HG02870 (cell line): ENCODE data around the gene ALDOC.
"Not testable (repeated sequence)": the region's sequence is repeated elsewhere in the genome, so short reads cannot be mapped to it uniquely, and the experiment has no call there.

ENCODE experiments used
- ATAC-seq: cut with Tn5 transposase; IDR thresholded peaks from one replicate; pipeline ENCODE4 v1.9.1; 2021; ENCODE audit warnings: mild to moderate bottlenecking, moderate library complexity; ENCODE audit not compliant: unreplicated experiment

ALDOC gene

DNA sequence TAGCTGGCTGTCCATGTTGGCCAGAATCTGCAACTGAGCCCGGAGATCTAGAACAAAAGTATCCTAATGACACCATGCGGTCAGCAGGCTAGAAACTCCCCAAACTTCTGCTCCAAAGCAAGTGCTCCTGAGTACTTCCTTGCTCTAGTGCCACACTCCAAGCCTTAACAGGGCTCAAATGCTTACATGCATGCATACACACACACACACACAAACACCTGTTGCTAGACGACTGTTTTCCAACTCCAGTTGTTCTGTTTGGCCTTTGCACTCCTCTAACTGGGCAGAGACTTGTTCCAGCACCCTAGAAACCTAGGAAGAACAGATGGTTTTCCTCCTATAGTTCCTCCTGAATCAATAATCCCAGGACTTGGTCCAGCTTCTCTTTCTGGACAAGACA is 7.7 kb upstream of the ALDOC start:
- no peak for ATAC-seq

DNA sequence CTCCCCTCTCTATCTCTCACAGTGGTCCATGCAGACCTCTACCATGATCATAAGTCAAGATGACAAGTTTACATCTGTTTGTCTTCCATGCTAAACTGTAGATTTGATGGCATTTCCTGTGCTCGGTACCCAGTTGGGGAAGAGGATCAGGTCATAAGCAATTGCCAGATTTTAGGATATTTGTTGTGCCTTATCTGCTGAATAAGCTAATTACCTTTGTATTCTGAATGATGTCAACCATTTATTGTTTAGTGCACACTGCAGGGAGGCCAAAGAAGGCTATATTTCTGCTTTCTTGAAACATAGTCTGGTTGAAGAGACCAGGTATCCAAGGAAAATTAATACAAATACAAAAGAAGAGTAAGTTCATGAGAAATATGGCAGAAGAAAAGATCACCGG is 5.8 kb upstream of the ALDOC start:
- no peak for ATAC-seq

DNA sequence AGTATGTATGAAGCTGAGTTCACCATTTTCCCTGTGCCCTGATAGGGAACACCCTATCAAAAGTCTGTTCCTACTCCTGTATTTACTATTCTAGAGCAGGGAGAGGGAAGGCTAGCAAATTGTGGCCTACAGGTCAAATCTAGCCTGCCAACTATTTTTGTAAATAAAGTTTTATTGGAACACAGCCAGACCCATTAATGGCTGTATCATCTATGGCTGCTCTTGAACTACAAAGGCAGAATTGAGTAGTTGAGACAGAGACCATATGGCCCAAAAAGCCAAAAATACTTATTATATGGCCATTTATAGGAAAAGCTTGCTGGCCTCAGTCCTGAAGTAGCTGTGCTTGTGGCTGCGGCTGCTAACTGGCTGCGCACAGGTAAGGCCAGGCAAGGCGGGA is 4.3 kb upstream of the ALDOC start:
- no peak for ATAC-seq

DNA sequence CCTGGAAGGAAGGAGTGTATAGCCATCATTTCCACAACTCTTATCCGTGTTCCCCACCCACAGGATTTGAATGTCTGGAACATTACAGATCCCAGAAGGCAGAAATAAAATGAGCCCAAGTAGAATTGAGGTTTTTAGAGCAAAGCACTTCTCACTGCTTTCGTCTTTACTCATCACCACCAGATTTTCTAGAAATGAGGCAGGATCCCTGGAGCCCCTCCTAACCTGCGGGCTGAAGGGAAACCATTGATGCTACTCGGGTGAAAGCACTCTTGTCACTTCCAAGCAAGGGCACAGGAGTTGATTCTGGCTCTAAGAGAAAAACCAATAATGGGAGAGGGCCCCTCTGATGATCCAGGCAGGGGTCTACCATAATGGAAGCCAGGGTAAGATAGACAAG is 2.8 kb upstream of the ALDOC start:
- no peak for ATAC-seq

DNA sequence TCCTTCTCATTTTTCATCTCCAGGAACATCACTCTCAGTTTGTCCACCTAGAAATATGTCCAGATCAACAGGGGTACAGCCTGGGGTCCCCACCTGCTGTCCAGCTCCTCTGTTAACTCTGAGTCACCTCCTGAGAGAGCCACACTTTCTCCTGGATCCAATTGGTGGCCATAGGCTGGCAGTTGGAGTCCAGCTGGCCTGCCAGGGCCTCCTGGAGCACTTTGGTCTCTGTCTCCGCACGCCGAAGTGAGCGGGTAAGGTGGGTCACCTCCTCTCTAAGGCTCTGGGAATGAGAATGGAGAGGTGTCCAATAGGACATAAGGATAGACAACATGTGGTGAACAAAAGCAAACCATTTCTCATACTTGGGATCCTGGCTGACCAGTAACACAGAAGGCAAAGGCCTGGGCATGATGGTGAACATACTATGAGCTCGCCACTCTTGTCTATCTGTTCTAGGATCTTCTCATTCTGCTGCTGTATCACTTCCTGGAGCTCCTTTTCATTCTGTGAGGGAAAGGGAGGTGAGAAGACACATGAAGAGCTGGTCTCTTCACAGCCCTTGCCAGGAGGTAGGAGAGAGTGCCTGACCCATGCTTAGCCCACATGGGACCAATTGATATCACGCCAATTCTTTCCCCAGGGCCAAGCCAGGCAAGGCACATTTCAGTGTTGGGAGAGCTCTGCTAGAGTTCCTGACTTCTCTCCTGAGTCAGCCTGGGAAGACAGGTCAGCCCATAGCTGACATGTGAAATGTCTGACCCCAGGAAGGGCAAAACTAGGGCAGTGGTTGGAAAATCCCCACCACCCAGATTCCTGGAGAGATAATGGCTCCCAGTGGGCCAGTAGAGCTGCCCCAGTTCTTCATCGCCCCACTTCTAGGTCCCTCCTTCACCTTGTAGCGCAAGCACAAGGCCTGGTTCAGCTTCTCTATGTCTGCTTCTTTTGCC is 1.8 kb upstream of the ALDOC start:
- ATAC-seq: no peak

DNA sequence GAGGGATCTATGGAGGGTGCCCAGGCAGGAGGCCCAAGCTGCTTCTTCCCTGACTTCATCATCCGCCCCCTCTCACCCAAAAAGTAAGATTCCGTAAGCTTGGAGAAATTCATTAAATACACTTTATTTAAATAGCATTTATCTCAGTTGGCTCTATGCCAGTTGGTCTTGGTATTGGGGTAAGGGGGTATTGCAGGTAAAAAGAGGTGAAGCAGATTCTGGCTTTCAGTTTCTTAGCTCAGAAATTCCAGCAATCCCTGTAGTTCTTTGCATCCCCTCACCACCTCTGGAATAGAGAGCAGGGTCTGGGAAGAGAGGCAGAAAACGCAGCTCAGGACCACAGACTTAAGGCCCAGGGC is 750 bp upstream of the ALDOC start:
- ATAC-seq: no peak

DNA sequence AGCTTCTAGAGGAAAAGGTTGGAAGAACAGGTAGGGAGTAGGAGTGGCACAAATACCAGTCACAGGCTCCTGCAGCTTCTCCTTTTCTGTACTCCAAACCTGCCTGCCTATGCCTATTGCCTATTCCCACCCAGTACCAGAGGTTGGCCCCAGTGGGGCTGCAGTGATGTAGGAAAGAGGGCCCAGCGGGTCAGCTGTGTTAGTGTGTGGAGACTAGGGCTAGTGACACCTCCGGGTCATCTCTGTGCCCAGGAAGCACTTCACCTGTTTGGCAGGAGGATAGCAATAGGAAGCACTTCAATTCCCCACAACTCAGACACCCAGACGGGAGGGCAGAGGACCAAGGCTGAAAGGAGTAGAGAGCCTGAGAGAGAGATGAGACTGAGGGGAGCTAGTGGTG is 679 bp downstream of the ALDOC start:
- ATAC-seq: not testable (repeated sequence)

DNA sequence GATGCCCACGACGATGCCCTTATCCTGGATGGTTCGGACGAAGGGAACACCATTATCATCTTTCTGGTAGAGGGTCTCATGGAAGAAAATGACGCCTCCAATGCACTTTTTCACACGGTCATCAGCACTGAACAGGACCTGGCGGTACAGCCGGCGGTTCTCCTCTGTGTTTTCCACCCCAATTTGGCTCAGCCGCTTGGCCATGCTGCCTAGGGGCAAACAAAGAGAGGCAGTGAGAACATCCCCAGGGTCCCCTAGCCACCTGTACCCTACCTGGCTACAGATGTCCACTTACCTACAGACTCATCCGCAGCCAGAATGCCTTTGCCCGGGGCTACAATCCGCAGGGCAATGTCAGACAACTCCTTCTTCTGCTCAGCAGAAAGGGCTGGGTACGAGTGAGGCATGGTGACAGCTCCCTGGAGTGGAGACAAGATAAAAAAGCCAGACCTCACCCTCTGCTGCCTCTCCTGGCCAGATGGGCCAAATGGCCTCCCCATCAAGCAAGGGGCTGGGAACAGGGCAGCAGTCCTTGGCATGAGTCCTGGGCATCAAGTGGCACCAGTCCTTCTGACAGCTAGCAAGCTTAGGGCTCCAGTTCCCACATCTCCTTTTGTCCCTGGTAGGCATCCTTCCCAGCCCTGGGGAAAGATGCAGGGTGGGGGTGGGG is 1.4 kb downstream of the ALDOC start:
- no peak for ATAC-seq

DNA sequence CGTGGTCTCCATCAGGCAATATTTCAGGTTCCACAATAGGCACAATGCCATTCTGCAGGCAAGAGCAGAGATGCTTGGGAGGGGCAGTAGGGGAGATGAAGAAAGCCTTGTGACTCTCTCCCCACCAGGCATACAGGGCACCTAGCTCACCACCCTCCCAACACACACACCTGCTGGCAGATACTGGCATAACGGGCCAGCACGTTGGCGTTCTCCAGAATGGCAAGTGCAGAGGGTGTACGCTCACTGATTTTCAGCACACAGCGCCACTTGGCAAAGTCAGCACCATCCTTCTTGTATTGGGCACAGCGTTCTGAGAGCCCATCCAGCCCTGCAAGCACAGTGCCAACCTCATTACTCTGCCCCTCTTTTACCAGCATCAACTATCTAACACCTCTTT is 2.2 kb downstream of the ALDOC start:
- ATAC-seq: no peak

DNA sequence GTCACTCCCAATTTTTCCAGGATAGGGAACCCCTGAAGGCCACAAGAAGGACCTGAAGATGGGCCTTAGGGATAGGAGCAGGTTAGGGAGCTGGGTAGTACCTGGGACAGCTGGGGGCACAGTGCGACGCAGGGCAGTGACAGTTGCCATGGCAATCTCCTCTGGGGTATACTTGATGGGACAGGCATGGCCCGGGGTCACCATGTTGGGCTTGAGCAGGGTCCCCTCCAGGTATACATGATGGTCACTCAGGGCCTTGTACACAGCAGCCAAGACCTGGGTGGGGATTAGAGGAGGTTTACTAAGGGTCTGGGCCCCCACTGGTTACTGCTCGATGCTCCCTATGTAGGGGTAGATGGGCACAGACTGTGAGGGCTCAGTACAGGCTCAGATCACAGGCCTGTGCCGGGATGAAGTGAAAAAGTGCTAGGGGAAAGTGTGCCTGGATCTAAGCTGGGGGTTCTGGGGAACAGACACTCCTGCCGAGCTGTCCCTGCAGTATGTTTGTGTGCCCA is 2.7 kb downstream of the ALDOC start:
- ATAC-seq: no peak

DNA sequence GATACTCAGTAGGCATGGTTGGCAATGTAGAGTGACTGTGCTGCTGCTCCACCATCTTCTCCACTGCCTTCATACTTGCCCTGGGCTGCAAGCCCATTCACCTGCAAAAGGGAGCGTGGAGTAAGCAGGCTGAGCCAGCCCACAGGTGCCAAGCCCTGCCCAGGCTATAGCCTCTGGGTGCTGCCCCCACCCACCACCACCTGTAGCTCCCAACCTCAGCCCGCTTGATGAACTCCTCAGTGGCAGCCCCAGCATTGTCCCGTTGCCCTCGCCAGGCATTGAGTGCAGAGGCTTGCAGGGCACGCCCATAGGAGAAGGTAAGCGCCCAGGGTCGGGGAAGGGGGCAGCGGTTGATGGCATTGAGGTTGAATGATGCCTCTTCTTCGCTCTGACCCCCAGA is 3.2 kb downstream of the ALDOC start:
- ATAC-seq: no peak

DNA sequence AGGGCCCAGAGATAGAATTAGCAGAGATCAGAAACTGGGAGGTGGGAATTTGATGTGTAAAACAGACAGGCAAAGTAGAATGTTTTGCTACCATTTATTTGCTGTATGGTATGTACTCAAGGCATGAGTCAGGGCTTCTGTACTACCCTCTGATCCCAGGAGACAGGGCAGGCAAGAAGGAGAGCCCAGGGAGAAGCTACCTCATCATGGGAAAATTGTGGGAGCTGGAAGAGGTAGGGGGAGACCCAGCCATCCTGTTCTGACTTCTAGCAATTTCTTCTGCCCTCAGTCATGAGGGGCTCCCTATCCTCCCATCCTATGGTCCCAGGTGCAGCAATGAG is 3.7 kb downstream of the ALDOC start:
- no peak for ATAC-seq

DNA sequence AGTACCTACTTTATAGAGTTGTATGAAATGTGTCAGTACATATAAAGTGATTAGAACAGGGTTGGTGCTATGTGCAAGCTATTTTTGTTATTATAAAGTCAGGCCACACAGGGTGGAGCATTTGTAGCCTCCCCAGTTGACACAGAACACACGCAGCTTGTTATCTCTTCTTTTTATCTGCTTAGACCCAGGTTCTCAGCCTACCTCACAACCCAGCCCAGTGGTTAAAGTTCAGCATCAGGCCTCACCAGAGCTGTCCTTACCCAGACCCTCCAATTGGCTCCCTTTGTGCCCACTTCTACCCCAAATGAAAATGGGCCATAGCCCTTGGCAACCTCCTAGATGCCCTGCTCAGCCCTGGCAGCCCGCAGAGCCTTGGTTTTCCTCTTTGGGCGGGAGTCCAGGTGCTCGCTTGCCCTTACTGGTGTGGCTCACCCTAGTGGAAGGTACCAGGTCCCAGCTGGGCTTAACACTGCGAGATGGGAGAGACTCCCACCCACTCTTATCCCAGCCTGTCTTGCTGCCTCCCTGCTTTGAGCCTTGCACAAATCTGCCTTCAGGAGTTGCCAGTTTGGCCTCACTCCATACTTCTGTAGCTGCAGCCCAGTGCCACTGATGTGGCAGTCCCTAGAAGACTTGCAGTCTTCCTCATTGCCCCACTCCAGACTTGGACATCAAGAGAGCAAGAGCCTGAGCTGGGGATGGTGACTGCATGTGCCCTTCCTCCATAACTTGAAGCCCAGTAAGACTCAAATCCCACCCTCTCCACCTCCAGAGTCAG is 4.2 kb downstream of the ALDOC start:
- no peak for ATAC-seq

DNA sequence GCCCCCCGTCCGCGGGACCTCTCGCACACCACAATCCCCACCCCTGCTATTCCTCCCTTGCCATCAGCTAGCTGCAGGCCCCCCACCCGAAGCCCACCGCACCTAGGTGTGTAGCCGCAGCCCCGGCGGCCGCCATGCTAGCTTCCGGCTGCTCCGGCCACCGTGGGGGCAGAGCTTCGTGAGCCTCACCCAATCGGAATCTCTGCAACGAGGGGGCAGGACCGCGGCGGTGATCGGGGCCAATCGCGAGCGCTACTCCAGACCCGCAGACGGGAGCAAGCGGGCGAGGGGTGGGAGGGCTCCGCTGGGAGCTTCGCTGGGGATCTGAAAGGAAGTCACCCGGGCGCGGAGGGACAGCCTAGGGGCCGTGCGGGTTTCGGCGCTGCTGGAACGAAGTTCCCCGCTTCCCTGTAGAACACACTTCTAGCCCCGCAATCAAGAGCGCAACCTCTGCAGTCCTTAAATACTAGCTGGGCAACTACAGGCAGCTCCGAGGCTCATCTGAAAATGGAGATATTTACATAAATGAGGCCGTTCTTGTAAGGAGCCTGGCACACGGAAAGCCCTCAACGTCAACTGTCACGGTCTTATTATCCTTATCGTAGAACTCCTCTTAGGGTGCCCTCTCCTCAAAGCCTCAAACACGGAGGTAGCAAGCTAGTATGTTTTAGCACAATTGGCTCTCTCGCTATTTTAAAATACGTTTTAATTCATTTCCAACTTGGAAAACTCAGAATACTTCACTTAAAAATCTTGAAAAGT is 5.2 kb downstream of the ALDOC start, which contains the start of gene PIGS:
PIGS (minus strand) TSS at position 164 of the 762 bp plus-strand sequence; CDS start at position 136, 28 bp downstream.
- peak; percentile 86 for ATAC-seq

DNA sequence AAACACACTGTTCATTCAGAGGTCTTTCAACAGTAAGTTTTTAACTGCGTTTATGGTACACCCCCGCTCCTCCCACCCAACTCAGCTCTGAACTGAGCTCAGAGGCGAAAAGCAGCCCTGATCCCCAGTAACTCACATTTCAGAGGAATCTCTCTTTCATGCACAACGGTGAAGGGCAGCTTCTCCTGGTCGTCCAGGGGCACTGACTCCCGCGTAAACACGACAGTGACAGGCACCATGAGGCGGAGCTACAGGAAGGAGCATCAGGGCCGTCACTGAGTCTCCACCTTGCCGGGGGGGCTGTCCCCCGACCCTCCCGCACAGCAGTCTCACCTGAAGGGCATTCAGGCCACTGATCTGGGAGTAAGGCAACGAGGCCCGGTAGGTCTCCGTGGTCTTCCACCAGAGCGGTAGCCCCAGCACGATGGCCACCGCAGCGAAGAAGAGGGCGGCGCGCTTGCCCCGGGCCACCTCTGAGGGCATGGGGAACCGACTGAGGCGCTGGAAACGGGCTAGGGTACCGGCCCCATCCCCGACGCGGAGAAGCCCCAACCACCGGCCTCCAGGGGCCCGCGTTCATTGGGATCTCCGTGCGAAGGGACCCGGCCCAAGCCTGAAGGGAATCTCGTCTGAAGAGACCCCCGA is 5.9 kb downstream of the ALDOC start:
- peak; percentile 19 for ATAC-seq

DNA sequence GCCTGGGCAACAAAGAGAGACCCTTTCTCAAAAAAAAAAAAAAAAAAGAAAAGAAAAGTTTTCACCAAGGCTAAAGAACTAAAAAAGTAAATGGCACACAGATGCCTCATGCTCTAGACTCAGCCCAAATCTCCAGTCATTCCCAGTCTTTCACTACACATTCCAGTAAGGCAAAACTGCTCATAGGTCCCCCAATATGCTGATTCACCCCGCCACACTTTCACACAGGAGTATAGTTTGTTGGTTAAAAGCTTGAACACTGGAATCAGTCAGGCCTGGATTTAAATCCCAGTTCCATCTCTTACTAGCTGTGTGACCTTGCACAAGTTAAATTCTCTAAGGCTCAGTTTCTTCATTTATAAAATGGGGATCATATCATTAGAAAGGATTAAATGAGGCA is 7.2 kb downstream of the ALDOC start:
- ATAC-seq: no peak

DNA sequence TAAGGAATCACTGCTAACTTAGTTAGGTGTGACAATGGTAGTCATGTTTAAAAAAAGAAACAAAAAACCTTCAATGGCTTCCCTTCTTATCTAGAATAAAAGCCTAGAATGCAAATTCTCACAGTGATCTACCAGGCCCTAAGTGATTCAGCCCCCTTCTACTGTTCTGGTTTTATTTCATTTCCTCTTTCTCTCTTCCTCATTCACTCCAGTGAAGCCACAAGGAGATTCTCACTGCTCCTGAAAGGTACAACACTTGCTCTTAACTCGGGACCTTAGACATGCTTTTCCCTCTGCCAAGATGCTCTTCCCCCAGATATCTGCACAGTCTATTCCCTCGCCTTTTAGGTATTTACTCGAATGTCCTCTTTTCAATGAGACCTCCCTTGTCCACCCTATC is 9.1 kb downstream of the ALDOC start:
- ATAC-seq: no peak

DNA sequence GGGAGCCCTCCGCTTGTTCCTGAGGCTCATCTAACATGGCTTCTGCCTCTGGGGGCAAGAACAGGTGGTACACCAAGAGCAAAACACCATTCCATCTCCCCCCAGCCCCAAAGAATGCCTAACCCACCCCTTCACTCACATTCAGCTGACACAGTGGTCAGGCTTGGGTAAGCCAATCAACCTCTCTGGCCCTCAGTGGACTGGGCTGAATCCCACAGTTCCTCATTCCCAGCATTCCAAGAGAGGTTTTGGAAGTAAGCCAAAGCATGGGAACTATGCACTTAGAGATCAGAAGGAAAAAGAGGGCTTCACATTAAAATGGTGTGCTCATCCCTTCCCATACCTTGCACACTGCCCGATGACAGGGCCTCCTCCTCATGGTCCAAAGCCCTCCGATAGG is 13.2 kb downstream of the ALDOC start:
- no peak for ATAC-seq

DNA sequence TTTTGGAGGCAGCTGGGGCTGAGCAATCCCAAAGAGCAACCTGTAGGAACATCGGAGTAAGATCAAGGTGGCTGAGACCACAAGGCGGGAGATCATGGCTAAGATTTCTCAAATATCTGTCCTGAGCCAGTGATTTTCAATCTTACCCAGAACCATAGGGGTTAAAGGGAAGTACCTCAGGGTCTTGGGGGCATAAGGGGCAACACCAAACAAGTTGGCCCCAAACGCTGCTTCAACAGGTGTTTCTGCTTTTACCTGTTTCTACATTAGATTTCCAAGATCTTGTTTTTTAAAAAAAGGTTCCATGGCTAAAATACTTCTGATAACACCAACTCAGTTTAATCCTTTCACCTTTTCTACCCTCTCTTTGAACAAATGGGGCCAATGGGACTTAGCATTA is 21.7 kb downstream of the ALDOC start:
- no peak for ATAC-seq

DNA sequence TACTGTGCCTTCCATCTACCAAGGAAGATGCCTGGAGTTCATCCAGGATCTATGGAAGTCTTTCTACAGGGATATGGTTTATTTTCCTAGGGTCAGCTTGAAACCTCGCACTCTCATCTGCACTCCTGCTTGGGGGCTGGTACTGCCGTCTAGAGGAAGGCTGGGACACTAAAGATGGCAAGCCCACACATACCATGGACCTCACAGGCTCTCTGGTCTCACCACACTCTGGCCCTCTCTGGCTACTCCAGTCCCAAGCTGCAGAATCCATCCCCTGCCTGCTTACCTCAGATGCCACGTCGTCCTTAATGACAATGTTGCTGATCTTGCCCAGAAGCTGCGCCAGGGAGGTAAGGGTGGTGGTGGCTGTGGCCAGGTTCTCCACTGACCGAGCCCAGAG is 22.1 kb downstream of the ALDOC start:
- no peak for ATAC-seq
